Endothelial cell (in vitro differentiated cells): Measurements from ENCODE around the gene TUBE1. TPM values are rescaled to one million over a fixed set of nuclear protein-coding genes. Genes with fewer than 3 reads are reported as not detected.

Source experiments
- DNase-seq: peaks from one replicate; pipeline ENCODE4 v3.0.0; 2021; ENCODE audit warnings: low spot score
- H3K27ac Mint-ChIP-seq: one replicate; pipeline ENCODE4 v1.8.0; 2021; ENCODE audit warnings: mixed read lengths, inconsistent platforms; ENCODE audit not compliant: unreplicated experiment
- H3K27me3 Mint-ChIP-seq: one replicate; pipeline ENCODE4 v1.8.0; 2021; ENCODE audit warnings: mild to moderate bottlenecking, moderate library complexity, mixed read lengths, inconsistent platforms; ENCODE audit not compliant: unreplicated experiment
- H3K36me3 Mint-ChIP-seq: one replicate; pipeline ENCODE4 v1.8.0; 2021; ENCODE audit warnings: mild to moderate bottlenecking, low read depth, mixed read lengths, inconsistent platforms; ENCODE audit not compliant: unreplicated experiment
- H3K4me1 Mint-ChIP-seq: one replicate; pipeline ENCODE4 v1.8.0; 2021; ENCODE audit warnings: mild to moderate bottlenecking, mixed read lengths, inconsistent platforms; ENCODE audit not compliant: unreplicated experiment
- H3K4me3 Mint-ChIP-seq: one replicate; pipeline ENCODE4 v1.8.0; 2021; ENCODE audit warnings: mild to moderate bottlenecking, mixed read lengths, inconsistent platforms; ENCODE audit not compliant: unreplicated experiment
- H3K9me3 Mint-ChIP-seq: one replicate; pipeline ENCODE4 v1.8.0; 2021; ENCODE audit warnings: mixed read lengths, inconsistent platforms; ENCODE audit not compliant: unreplicated experiment
- CTCF ChIP-seq: fragments of 200-600 bp; sonication (generic); IDR thresholded peaks from one replicate; pipeline ENCODE4 v1.5.0; 2021; ENCODE audit warnings: antibody characterized with exemption; ENCODE audit not compliant: unreplicated experiment
- total RNA-seq: library from RNA; stranded (reverse); fragmentation: NEBNext Ultra II Directional; extraction: Animal tissue kit (Norgen Biotek cat#: 25700); gene quantifications from one replicate; pipeline ENCODE4 v1.2.1, GENCODE V29; 2021; ENCODE audit not compliant: unreplicated experiment

TUBE1 gene
- total RNA-seq, 1 donor from 2014 or later, result 13.7 TPM

- Mint-ChIP-seq H3K4me1 (no peaks in the 10 kb centered on the region), H3K9me3 (peaks cover 7% of the 10 kb centered on the region), H3K4me3 (no peak overlapping the region), H3K27ac (no peak overlapping the region), H3K36me3 (no peaks in the 10 kb centered on the region), H3K27me3 (no peaks in the 10 kb centered on the region)
- no peak for DNase-seq
- TF ChIP-seq CTCF, result no peak
Measured at GRCh38 chr6:112021691-112022310, 65.5 kb downstream of the TUBE1 start.

Other genes starting within 250 kb of the TUBE1 start
- gene FYN, start 214.0 kb downstream of the TUBE1 start, total RNA-seq, result 474 TPM
- gene CCN6, start 33.4 kb downstream of the TUBE1 start, total RNA-seq, result not detected
- gene FAM229B, start 109 bp upstream of the TUBE1 start, total RNA-seq, result 20.9 TPM
- 23.9 TPM for gene LAMA4, start 167.1 kb upstream of the TUBE1 start, total RNA-seq